ENCODE results near the gene CFTR.

GRCh38 chr7:117623606-117624005, 143.8 kb downstream of the CFTR start:
- TF ChIP-seq CTCF (IDR thresholded peaks at IDR 0.05 in 8 of 11, conservative IDR thresholded peaks at IDR 0.05 in 3 of 11), result no peak
- no peak for TF ChIP-seq POLR2A (IDR thresholded peaks at IDR 0.05)
- TF ChIP-seq POLR2AphosphoS5 (IDR thresholded peaks at IDR 0.05), result no peak
